Epithelial cell of prostate (primary cell): ENCODE results near the gene ELOVL1.
"Not testable (repeated sequence)": the region's sequence is repeated elsewhere in the genome, so short reads cannot be mapped to it uniquely, and the experiment has no call there.

Source experiments
- DNase-seq: peaks from one replicate; pipeline ENCODE4 v3.0.0-alpha.2; 2011; ENCODE audit warnings: low read depth, low spot score
- H3K27ac ChIP-seq: fragments of 450-650 bp; 2 replicates; pipeline ENCODE4 v1.5.1; 2017; ENCODE audit warnings: mild to moderate bottlenecking

Gene ELOVL1

DNA sequence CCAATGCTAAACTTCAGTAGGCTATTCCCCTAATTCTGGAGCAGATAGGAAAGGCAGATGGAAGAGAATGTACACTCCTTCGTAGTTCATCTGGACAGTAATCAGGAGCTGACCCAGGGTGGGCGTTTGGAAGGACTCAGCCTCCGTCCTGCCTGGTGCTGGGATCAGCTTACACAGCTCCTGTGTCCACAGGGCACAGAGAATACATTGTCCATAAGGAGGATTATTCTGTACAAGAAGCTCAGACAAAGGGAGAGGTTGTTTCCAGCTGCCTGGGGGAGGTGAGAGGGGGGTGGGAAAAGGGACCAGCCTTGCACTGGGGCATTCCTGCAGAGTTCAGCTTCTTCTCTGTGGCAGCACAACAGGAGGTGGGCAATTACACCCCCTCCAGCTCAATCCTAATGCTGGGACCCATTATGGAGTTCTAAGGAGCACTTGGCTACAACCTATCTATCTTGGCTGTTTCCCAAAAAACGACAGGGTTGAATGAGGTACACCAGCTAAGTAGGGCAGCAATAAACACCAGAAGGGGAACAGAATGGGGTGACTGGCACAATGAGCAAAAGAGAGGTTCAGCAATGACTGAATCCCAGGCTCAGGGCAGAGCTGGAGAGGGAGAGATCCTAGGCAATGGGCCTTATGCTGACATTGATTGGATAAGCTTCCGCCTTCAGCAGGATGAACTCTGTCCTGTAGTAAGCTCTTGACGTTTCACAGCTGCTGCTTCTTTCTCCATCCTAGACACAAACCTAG is 14.4 kb upstream of the ELOVL1 start:
- no peak overlapping the region for H3K27ac ChIP-seq
- DNase-seq = no peak

GRCh38 chr1:43381612-43382011 is 13.8 kb upstream of the ELOVL1 start:
- no peak overlapping the region for H3K27ac ChIP-seq
- DNase-seq = no peak

GRCh38 chr1:43379476-43379875 is 11.7 kb upstream of the ELOVL1 start:
- no peak for DNase-seq
- no peak overlapping the region for H3K27ac ChIP-seq

- H3K27ac ChIP-seq = no peak overlapping the region
- no peak for DNase-seq
Observed at GRCh38 chr1:43377831-43378230, 10.0 kb upstream of the ELOVL1 start.

DNA sequence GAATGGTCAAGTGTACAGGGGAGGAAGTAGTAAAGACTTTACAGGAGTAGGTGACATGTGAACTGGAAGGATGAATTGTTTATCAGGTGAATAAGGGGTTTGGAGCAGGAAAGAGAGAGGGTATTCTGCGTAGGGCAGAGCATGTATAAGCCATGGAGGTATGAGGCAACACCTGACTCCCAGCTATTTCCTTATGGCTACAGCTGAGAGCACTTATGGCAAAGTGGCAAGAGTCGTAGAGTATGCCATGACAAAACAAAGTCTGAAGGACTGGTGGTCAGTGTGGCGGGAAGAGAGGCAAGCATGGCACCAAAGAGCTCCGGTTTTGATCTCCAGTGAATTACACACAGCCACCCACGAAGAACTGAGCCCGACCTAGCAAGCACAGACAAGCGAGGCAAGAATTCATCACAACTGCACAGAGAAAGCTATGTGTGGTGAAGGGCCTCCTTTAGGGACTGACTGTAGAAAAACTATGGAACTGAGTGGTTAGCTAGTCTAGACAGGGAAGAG is 9.0 kb upstream of the ELOVL1 start:
- no peak for DNase-seq
- no peak overlapping the region for H3K27ac ChIP-seq

GRCh38 chr1:43373066-43373940 is 5.5 kb upstream of the ELOVL1 start:
- peak; percentile 71 for DNase-seq
- peak overlapping the region; percentile 91 for H3K27ac ChIP-seq

GRCh38 chr1:43372172-43372571 is 4.4 kb upstream of the ELOVL1 start:
- no peak for DNase-seq
- H3K27ac ChIP-seq = peak overlapping the region; percentile 91

DNA sequence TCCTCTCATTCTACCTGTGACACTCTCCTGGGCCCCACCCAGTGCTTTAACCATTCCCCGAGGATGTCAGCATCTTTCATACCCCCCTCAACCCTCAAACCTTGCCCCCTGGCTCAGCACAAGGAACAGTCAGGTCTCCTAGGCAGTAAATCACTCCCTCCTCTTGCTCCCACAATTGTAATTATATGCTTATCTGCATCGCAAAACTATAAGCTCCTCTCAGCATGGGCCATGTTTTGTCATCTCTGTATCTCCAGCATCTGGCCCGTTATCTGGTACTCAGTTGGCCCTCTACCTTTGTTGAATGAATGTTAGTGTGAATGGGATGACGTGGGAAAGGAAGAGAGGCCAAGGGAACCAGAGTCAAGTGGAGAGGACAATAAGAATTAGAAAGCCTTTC is 2.8 kb upstream of the ELOVL1 start:
- peak overlapping the region; percentile 91 for H3K27ac ChIP-seq
- DNase-seq = no peak

- DNase-seq, H3K27ac ChIP-seq: not testable (repeated sequence)
Observed at GRCh38 chr1:43369779-43370178, 2.0 kb upstream of the ELOVL1 start.

- H3K27ac ChIP-seq = peak overlapping the region; percentile 95
- DNase-seq = no peak
Observed at GRCh38 chr1:43368646-43369020, 822 bp upstream of the ELOVL1 start.

- H3K27ac ChIP-seq = peak overlapping the region; percentile 95
- no peak for DNase-seq
Observed at GRCh38 chr1:43367026-43367903, 546 bp downstream of the ELOVL1 start.

DNA sequence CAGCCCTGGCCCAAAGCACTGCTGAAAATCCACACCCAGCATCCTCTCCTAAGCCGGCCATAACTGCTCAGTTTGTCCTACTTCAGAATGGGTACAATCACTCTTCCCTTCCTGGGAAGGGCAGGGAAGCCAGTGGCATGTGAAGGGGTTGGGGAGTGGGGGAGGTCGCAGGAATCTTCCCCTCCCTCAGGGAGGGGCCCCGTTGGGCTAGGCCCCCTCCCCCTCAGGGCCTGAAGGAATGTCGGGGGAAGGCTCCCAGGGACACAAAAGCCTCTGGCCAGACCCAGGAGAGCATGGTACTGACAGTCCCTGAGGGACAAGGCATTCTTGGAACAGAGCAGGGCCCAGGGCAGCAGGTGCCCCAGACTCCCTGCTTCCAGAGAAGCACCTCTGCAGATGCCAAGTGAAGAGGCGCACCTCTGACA is 1.2 kb downstream of the ELOVL1 start:
- peak overlapping the region; percentile 95 for H3K27ac ChIP-seq
- no peak for DNase-seq

DNA sequence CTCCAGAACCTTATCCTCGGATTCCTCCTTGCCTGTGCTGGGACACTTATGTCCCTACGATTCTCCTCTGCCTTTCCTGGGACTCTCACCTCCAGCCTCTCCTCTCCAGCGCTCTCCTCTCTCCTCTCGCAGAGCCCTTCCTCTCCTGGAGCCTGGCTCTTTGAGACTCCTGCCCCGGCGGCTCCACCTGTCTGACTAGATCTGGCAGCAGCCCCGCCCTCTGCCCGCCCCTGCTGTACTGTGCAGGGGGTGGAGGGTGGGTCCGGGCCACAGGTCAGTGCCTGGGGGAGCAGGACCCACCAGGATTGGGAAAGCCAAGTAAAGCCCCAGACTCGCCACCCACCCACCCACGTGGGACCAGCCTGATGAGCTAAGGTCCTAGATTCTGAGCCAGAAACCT is 1.6 kb downstream of the ELOVL1 start:
- peak overlapping the region; percentile 95 for H3K27ac ChIP-seq
- no peak for DNase-seq

DNA sequence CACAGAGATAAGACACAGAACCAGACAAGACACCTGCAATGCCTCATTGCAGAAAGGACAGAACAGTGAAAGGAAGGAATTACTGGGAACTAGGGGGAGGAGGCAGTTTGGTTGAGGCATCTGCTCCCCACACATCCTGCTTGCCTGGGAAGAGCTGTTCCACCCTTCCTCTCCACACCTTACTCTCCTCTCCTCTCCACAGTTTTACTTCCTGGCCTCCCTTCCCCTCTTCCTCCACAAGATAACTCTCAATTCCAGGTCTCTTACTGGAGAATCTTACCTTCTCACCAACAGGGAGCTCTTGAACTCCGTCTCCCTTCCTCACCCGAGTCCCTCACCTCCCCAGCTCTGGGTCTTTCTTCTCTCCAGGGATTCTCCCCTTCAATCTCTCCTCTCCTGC is 2.1 kb downstream of the ELOVL1 start:
- peak overlapping the region; percentile 95 for H3K27ac ChIP-seq
- no peak for DNase-seq

DNA sequence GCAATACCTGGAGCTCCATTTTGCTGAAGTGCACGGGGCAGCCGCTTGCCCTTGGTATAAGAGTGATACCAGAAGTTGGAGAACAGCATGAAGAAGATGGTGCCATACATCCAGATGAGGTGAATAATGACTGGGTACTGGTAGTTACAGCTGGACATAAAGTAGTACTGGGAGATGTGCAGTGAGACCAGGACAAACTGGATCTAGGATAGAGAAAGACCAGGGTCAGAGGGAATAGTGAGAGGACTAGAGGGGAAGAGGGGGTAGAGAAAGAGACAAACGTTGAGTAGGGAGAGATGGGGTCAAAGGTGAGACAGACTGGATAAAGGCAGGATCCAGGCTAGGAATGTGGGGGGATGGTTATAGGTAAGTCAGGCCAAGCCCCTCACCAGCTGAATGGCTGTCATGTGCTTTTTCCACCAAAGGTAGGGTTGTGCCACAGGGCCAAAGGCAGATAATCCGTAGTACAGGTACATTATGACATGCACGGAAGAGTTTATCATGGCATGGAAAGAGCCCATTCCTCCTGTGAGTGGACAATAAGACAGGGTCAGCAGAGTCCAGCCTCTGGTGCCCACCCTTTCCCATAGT is 3.8 kb downstream of the ELOVL1 start:
- DNase-seq = no peak
- no peak overlapping the region for H3K27ac ChIP-seq

DNA sequence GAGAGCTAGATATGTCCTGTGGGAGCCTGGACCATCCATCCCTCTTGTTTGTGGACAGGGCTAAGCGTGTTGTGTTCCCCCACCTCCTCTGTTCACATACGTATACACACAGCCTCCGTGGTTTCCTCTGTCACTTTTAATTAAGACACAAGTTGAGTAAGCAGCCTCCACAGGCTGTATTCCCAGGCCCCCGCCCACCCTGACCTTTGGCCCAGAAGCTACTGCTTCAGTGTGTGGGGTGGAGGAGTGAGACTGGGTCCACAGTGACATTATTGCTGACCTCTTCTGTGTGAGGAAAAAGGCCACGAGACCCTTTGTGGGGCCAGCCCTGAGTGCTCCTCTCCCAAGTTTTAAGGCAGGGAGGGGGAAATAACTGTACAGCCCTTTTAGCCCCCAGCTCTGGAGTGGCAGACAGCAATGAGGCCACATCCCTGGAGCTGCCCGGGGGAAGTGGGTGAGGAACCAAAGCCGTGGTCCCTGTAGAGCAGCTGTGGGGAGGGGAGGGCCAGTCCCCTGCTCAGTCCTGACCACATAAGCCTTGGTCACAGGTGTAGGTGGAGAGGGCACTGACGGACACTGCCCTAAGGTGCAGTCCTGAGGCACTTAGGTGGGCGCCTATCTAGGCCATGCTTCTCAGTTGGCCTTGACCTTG is 4.4 kb downstream of the ELOVL1 start:
- DNase-seq = no peak
- no peak overlapping the region for H3K27ac ChIP-seq

- no peak overlapping the region for H3K27ac ChIP-seq
- DNase-seq = no peak
Observed at GRCh38 chr1:43360616-43361015, 7.2 kb downstream of the ELOVL1 start.

- DNase-seq = no peak
- peak overlapping the region; percentile 14 for H3K27ac ChIP-seq
Observed at GRCh38 chr1:43359696-43360095, 8.1 kb downstream of the ELOVL1 start.
